Measurements from ENCODE around the gene KCNN1. TPM values are rescaled to one million over a fixed set of nuclear protein-coding genes. Genes with fewer than 3 reads are reported as not detected.

KCNN1 gene
- total RNA-seq, 1 experiment from 2014 or later: 0.61 TPM

DNA sequence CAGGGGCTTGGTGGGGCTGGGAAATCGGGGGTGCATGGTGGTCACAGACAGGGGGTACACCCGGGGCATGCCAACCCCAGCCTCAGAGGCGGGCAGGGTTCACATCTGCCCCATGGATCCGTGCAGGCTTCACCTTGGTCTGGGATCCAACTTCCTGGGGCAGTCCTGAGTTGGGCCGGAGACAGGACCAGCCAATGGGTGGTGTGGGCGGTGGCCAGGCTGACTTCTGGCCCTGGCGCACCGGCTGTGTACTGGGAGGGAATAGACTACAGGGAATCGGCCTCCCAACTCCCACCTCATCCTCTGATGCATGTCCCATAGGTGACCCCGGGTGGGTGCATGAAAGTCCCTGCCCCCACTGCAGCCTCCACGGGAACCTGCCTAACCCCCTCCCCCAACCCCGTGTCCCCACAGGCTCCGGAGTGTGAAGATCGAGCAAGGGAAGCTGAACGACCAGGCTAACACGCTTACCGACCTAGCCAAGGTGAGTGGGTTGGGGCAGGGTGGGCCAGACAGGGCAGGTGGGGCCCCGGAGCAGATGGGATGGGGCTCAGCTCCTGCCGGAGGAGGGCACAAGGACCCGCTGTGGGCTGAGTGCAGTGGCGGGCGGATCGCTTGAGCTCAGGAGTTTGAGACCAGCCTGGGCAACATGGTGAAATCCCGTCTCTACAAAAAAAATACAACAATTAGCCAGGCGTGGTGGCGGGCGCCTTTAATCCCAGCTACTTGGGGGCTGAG is 26.3 kb downstream of the KCNN1 start:
- Histone ChIP-seq H3K9me3 (ENCODE audit: control insufficient read depth in 1 of 2, insufficient read depth in 1 of 2, low read depth in 1 of 2, low read length in 2 of 2) (no peaks in the 10 kb centered on the region), H3K27ac (ENCODE audit: low read depth, low read length) (no peak overlapping the region), H3K27me3 (ENCODE audit: insufficient read depth, low read length) (no peaks in the 10 kb centered on the region), H3K9ac (ENCODE audit: low read length) (no peak overlapping the region), H2AFZ (ENCODE audit: low read depth, low read length, poor library complexity, severe bottlenecking) (no peak overlapping the region), H3K4me3 (replicated peaks in 1 of 2; ENCODE audit: low read depth in 1 of 2, low read length in 2 of 2) (no peak overlapping the region), H3K79me2 (ENCODE audit: insufficient read depth, low read length) (no peaks in the 10 kb centered on the region), H3K36me3 (ENCODE audit: control insufficient read depth in 1 of 2, insufficient read depth in 2 of 2, low read length in 2 of 2) (no peaks in the 10 kb centered on the region), H3K4me1 (ENCODE audit: control insufficient read depth in 1 of 2, insufficient read depth in 2 of 2, low read length in 2 of 2) (peaks cover 8 to 20% of the 10 kb centered on the region in 2 experiments), H3K9me2 (ENCODE audit: insufficient read depth) (no peaks in the 10 kb centered on the region), H3K4me2 (ENCODE audit: low read length) (no peak overlapping the region), H4K20me1 (ENCODE audit: insufficient read depth) (no peaks in the 10 kb centered on the region)
- TF ChIP-seq YY1 (IDR thresholded peaks at IDR 0.05; ENCODE audit: extremely low read depth, insufficient replicate concordance, low read depth, low read length): no peak
- RAD21 ChIA-PET (ENCODE audit: low non-redundant PET in 1 of 2, low total read pairs in 2 of 2, uncharacterized antibody in 2 of 2, unreplicated experiment in 2 of 2): interaction anchor here in 1 of 2 experiments (1.3 kb wide), 1 partner anchor 123 kb away, joined by 3 read pairs; no protein-coding TSS in a partner anchor
- CTCF ChIA-PET: interaction anchor here (1.0 to 6.2 kb wide), 2 partner anchors 43 to 58 kb away, joined by 3 to 127 read pairs; partner anchors contain the start of gene CCDC124
- POLR2A ChIA-PET: interaction anchor here (0.7 kb wide), 1 partner anchor 676 kb away, joined by 3 read pairs; no protein-coding TSS in a partner anchor
- no peak for ATAC-seq
- DNase-seq (ENCODE audit: low read depth, low spot score): no peak
- BruUV-seq (replicated peaks): no TSS peak
- intact Hi-C loops (cut with micrococcal nuclease): no loop called here

DNA sequence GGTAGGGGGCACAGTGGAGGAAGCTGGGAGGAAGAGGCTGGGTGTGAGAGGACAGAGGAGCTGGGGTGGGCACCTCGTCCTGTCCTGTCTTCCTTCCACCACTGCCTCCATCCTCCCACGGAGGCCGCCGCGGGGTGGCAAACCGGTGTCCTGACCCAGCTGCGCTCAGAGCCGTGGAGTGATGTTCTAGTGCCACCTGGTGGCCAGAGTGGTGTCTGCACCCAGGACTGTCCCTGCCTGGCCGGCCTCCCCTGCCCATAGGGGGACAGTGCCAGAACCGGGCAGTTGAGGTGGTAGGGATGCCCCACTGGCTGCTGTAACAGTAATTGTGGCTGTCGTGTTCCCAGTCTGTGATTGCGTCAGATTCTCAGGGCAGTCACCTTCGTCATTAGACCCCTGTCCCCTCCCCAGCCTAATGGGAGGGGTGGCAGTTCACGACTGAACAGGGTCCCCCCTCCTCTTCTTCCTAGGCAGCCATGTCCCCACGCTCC is 30.0 kb downstream of the KCNN1 start:
- H3K27ac ChIP-seq (ENCODE audit: low read depth, low read length): peak overlapping the region; percentile 94
- ChIA-PET POLR2A (interaction anchor here (0.6 to 2.1 kb wide), 8 partner anchors 12 to 296 kb away, joined by 3 to 11 read pairs (median 4); partner anchors contain the start of genes MAP1S and RPL18A), CTCF (interaction anchor here (0.9 to 6.2 kb wide), 13 partner anchors 43 to 173 kb away, joined by 3 to 127 read pairs (median 7); partner anchors contain the start of genes CCDC124 and RPL18A), RAD21 (ENCODE audit: low non-redundant PET in 1 of 2, low total read pairs in 2 of 2, uncharacterized antibody in 2 of 2, unreplicated experiment in 2 of 2) (interaction anchor here (0.6 to 2.5 kb wide), 9 partner anchors 18 to 137 kb away, joined by 3 to 16 read pairs (median 4); partner anchors contain the start of gene RPL18A (in 1 of the 2))
- intact Hi-C loops (cut with micrococcal nuclease): loop anchor here (1.0 to 5.0 kb wide), 4 partner anchors 50 to 140 kb away; partner anchors contain the start of genes RPL18A and SLC5A5
- no peak overlapping the region for H2AFZ ChIP-seq (ENCODE audit: low read depth, low read length, poor library complexity, severe bottlenecking)
- peaks cover 28 to 50% of the 10 kb centered on the region in 2 experiments for H3K4me1 ChIP-seq (ENCODE audit: control insufficient read depth in 1 of 2, insufficient read depth in 2 of 2, low read length in 2 of 2)
- peak; percentile 67 for ATAC-seq
- H3K9me2 ChIP-seq (ENCODE audit: insufficient read depth): no peaks in the 10 kb centered on the region
- TF ChIP-seq FOSL1 (IDR thresholded peaks at IDR 0.05; ENCODE audit: low read depth) (no peak), RAD21 (IDR thresholded peaks at IDR 0.05; ENCODE audit: low read depth) (peak; percentile 99), SIN3A (IDR thresholded peaks at IDR 0.05; ENCODE audit: low read depth) (no peak), YY1 (IDR thresholded peaks at IDR 0.05; ENCODE audit: extremely low read depth, insufficient replicate concordance, low read depth, low read length) (peak; percentile 14), CBX3 (IDR thresholded peaks at IDR 0.05; ENCODE audit: low read depth) (no peak), POLR2AphosphoS5 (IDR thresholded peaks at IDR 0.05; ENCODE audit: low read depth, low read length) (peak; percentile 22)
- TF ChIP-seq, protein P1, sequence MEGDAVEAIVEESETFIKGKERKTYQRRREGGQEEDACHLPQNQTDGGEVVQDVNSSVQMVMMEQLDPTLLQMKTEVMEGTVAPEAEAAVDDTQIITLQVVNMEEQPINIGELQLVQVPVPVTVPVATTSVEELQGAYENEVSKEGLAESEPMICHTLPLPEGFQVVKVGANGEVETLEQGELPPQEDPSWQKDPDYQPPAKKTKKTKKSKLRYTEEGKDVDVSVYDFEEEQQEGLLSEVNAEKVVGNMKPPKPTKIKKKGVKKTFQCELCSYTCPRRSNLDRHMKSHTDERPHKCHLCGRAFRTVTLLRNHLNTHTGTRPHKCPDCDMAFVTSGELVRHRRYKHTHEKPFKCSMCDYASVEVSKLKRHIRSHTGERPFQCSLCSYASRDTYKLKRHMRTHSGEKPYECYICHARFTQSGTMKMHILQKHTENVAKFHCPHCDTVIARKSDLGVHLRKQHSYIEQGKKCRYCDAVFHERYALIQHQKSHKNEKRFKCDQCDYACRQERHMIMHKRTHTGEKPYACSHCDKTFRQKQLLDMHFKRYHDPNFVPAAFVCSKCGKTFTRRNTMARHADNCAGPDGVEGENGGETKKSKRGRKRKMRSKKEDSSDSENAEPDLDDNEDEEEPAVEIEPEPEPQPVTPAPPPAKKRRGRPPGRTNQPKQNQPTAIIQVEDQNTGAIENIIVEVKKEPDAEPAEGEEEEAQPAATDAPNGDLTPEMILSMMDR (IDR thresholded peaks at IDR 0.05 in 2 of 3, conservative IDR thresholded peaks at IDR 0.05 in 1 of 3; ENCODE audit: borderline replicate concordance in 1 of 3, insufficient read depth in 1 of 3, low read depth in 2 of 3, low read length in 2 of 3): peak; percentile 93 to 98 (median 93)
- H3K9ac ChIP-seq (ENCODE audit: low read length): peak overlapping the region; percentile 76
- H3K9me3 ChIP-seq (ENCODE audit: control insufficient read depth in 1 of 2, insufficient read depth in 1 of 2, low read depth in 1 of 2, low read length in 2 of 2): no peaks in the 10 kb centered on the region
- no TSS peak for BruUV-seq (replicated peaks)
- H3K4me2 ChIP-seq (ENCODE audit: low read length): peak overlapping the region; percentile 74
- no peaks in the 10 kb centered on the region for H3K27me3 ChIP-seq (ENCODE audit: insufficient read depth, low read length)
- no peaks in the 10 kb centered on the region for H3K36me3 ChIP-seq (ENCODE audit: control insufficient read depth in 1 of 2, insufficient read depth in 2 of 2, low read length in 2 of 2)
- DNase-seq (ENCODE audit: low read depth, low spot score): peak; percentile 48
- H3K4me3 ChIP-seq (replicated peaks in 1 of 2; ENCODE audit: low read depth in 1 of 2, low read length in 2 of 2): peak overlapping the region; percentile 61 to 67
- H3K79me2 ChIP-seq (ENCODE audit: insufficient read depth, low read length): peaks cover 7% of the 10 kb centered on the region
- no peaks in the 10 kb centered on the region for H4K20me1 ChIP-seq (ENCODE audit: insufficient read depth)

Measured in HCT116 (cell line).